Type B pancreatic cell (in vitro differentiated cells): ENCODE results near the gene CNRIP1. TPM values are rescaled to one million over a fixed set of nuclear protein-coding genes. Genes with fewer than 3 reads are reported as not detected.

Source experiments
- DNase-seq: peaks from one replicate; pipeline ENCODE4 v3.0.0; 2021; ENCODE audit warnings: mixed read lengths; ENCODE audit not compliant: unreplicated experiment; ENCODE audit errors: extremely low spot score
- H3K27ac Mint-ChIP-seq: 2 replicates; pipeline ENCODE4 v1.8.0; 2021; ENCODE audit warnings: mild to moderate bottlenecking, mixed read lengths
- H3K27me3 Mint-ChIP-seq: 2 replicates; pipeline ENCODE4 v1.8.0; 2021; ENCODE audit warnings: mixed read lengths
- H3K36me3 Mint-ChIP-seq: 2 replicates; pipeline ENCODE4 v1.8.0; 2021; ENCODE audit warnings: mixed read lengths
- H3K4me1 Mint-ChIP-seq: one replicate; pipeline ENCODE4 v1.8.0; 2021; ENCODE audit warnings: mixed read lengths; ENCODE audit not compliant: unreplicated experiment
- H3K4me3 Mint-ChIP-seq: 2 replicates; pipeline ENCODE4 v1.8.0; 2021; ENCODE audit warnings: mild to moderate bottlenecking, mixed read lengths
- H3K9me3 Mint-ChIP-seq: 2 replicates; pipeline ENCODE4 v1.8.0; 2021; ENCODE audit warnings: mixed read lengths
- CTCF ChIP-seq: fragments of 200-600 bp; sonication (generic); conservative IDR thresholded peaks from 2 replicates; pipeline ENCODE4 v1.5.0; 2021; ENCODE audit warnings: antibody characterized with exemption, mild to moderate bottlenecking
- total RNA-seq: library from RNA; stranded (reverse); gene quantifications from 2 replicates; pipeline ENCODE4 v1.2.1, GENCODE V29; 2021; ENCODE audit warnings: low replicate concordance

Gene CNRIP1
- total RNA-seq, 1 donor from 2014 or later = 15.0 TPM

GRCh38 chr2:68291314-68291713, 28.4 kb downstream of the CNRIP1 start:
- TF ChIP-seq CTCF = no peak
- no peak for DNase-seq
- no peak overlapping the region for H3K27ac Mint-ChIP-seq
- H3K9me3 Mint-ChIP-seq = no peaks in the 10 kb centered on the region
- peaks cover 15% of the 10 kb centered on the region for H3K4me1 Mint-ChIP-seq
- no peaks in the 10 kb centered on the region for H3K36me3 Mint-ChIP-seq
- no peaks in the 10 kb centered on the region for H3K27me3 Mint-ChIP-seq
- H3K4me3 Mint-ChIP-seq = no peak overlapping the region

GRCh38 chr2:68290901-68291300, 28.8 kb downstream of the CNRIP1 start:
- Mint-ChIP-seq H3K27ac (no peak overlapping the region), H3K4me3 (no peak overlapping the region), H3K9me3 (no peaks in the 10 kb centered on the region), H3K27me3 (no peaks in the 10 kb centered on the region), H3K4me1 (peaks cover 15% of the 10 kb centered on the region), H3K36me3 (no peaks in the 10 kb centered on the region)
- no peak for TF ChIP-seq CTCF
- DNase-seq = no peak

GRCh38 chr2:68287580-68288441, 31.9 kb downstream of the CNRIP1 start:
- H3K27ac Mint-ChIP-seq = peak overlapping the region; percentile 14
- H3K9me3 Mint-ChIP-seq = no peaks in the 10 kb centered on the region
- no peak overlapping the region for H3K4me3 Mint-ChIP-seq
- H3K27me3 Mint-ChIP-seq = no peaks in the 10 kb centered on the region
- no peak for TF ChIP-seq CTCF
- no peaks in the 10 kb centered on the region for H3K36me3 Mint-ChIP-seq
- DNase-seq = no peak
- H3K4me1 Mint-ChIP-seq = peaks cover 15% of the 10 kb centered on the region

GRCh38 chr2:68284896-68285295, 34.9 kb downstream of the CNRIP1 start:
- no peak for TF ChIP-seq CTCF

GRCh38 chr2:68283419-68283812, 36.3 kb downstream of the CNRIP1 start:
- Mint-ChIP-seq H3K4me1 (peaks cover 25% of the 10 kb centered on the region), H3K9me3 (no peaks in the 10 kb centered on the region), H3K36me3 (no peaks in the 10 kb centered on the region), H3K4me3 (no peak overlapping the region), H3K27me3 (no peaks in the 10 kb centered on the region), H3K27ac (no peak overlapping the region)
- TF ChIP-seq CTCF = no peak
- DNase-seq = no peak

More at GRCh38 chr2:68284896-68285295, 34.9 kb downstream of the CNRIP1 start:
- H3K4me3 Mint-ChIP-seq = no peak overlapping the region
- no peak overlapping the region for H3K27ac Mint-ChIP-seq
- H3K9me3 Mint-ChIP-seq = no peaks in the 10 kb centered on the region
- no peaks in the 10 kb centered on the region for H3K36me3 Mint-ChIP-seq
- peaks cover 18% of the 10 kb centered on the region for H3K4me1 Mint-ChIP-seq
- H3K27me3 Mint-ChIP-seq = no peaks in the 10 kb centered on the region
- no peak for DNase-seq
